ENCODE measurements around the gene NAA25.
"Not testable (repeated sequence)": the region's sequence is repeated elsewhere in the genome, so short reads cannot be mapped to it uniquely, and the experiment has no call there.

The NAA25 gene

DNA sequence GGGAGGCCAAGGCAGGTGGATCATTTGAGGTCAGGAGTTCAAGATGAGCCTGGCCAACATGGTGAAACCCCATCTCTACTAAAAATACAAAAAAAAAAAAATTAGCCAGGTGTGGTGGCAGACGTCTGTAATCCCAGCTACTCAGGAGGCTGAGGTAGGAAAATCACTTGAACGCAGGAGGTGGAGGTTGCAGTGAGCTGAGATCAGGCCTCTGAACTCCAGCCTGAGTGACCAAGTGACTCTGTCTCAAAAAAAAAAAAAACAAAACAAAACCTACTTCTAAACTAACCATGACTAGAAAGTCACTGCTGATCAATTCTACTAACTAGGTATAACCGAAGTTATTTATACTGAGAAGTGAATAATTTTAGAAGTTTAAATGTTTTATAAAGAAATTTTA, 99.0 kb downstream of the NAA25 start:
- not testable (repeated sequence) for H2BK120ac ChIP-seq (ENCODE audit: low read depth, low read length); H3K27ac ChIP-seq (replicated peaks; ENCODE audit: low read length); H3K4ac ChIP-seq (ENCODE audit: low read length); H3K14ac ChIP-seq (ENCODE audit: low read length); H4K8ac ChIP-seq (ENCODE audit: low read depth, low read length); H3K4me3 ChIP-seq (ENCODE audit: low read length in 2 of 2); H3K23ac ChIP-seq (ENCODE audit: low read depth, low read length, poor library complexity); H2BK15ac ChIP-seq (ENCODE audit: low read length); H2AK5ac ChIP-seq (ENCODE audit: low read depth, low read length); H3K9ac ChIP-seq (ENCODE audit: low read depth, low read length, poor library complexity); H3K18ac ChIP-seq (ENCODE audit: low read length); DNase-seq (ENCODE audit: low spot score); H3K79me1 ChIP-seq (ENCODE audit: low read depth, low read length); H3K27me3 ChIP-seq (ENCODE audit: control insufficient read depth in 3 of 3, insufficient read depth in 3 of 3, low read depth in 1 of 3, low read length in 3 of 3); H2BK12ac ChIP-seq (ENCODE audit: low read length); H3K4me1 ChIP-seq (ENCODE audit: control insufficient read depth in 2 of 2, insufficient read depth in 1 of 2, low read depth in 1 of 2, low read length in 2 of 2); H2AFZ ChIP-seq (ENCODE audit: low read length); H4K91ac ChIP-seq (ENCODE audit: low read depth, low read length, poor library complexity); H2BK5ac ChIP-seq (ENCODE audit: low read length); H3K4me2 ChIP-seq (ENCODE audit: insufficient read depth, low read length, poor library complexity, severe bottlenecking)
- peaks cover 0 to 17% of the 10 kb centered on the region in 2 donors for H3K9me3 ChIP-seq (replicated peaks in 1 of 2; ENCODE audit: control insufficient read depth in 2 of 2, insufficient read depth in 1 of 2, low read depth in 1 of 2, low read length in 2 of 2)
- no CpG with 5 or more reads among the region's 3 CpGs for WGBS, 2 donors (ENCODE audit: extremely low coverage in 2 of 2, insufficient read length in 2 of 2, insufficient replicate concordance in 1 of 2)
- H3K36me3 ChIP-seq (replicated peaks in 1 of 2; ENCODE audit: control insufficient read depth in 2 of 2, insufficient read depth in 2 of 2, low read length in 2 of 2): peaks cover 2 to 30% of the 10 kb centered on the region in 2 donors

DNA sequence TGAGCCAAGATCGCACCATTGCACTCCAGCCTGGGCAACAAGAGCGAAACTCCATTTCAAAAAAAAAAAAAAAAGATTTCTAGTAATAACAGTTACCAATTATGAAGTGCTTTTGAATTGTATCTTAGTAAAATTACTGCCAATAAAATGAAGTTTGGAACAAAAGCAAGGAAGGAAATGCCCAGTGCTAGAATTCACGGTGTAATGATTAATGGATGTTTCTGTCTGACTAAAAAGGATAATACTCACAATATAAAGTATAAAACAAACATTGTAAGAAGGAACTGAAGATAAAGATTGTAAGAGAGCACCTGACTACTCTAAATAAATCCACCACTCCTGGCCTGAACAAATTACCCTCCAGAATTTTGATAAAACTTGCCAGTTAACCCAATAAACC, 99.7 kb downstream of the NAA25 start:
- Histone ChIP-seq H3K14ac (ENCODE audit: low read length) (no peak overlapping the region), H3K79me1 (ENCODE audit: low read depth, low read length) (peaks cover 6% of the 10 kb centered on the region), H3K4me2 (ENCODE audit: insufficient read depth, low read length, poor library complexity, severe bottlenecking) (no peak overlapping the region), H2AFZ (ENCODE audit: low read length) (no peak overlapping the region), H3K23ac (ENCODE audit: low read depth, low read length, poor library complexity) (no peak overlapping the region), H3K9ac (ENCODE audit: low read depth, low read length, poor library complexity) (no peak overlapping the region), H3K18ac (ENCODE audit: low read length) (no peak overlapping the region), H2BK15ac (ENCODE audit: low read length) (no peak overlapping the region), H3K27me3 (ENCODE audit: control insufficient read depth in 3 of 3, insufficient read depth in 3 of 3, low read depth in 1 of 3, low read length in 3 of 3) (no peaks in the 10 kb centered on the region), H2BK12ac (ENCODE audit: low read length) (no peak overlapping the region), H3K27ac (replicated peaks; ENCODE audit: low read length) (no peak overlapping the region), H4K8ac (ENCODE audit: low read depth, low read length) (no peak overlapping the region), H3K4me3 (ENCODE audit: low read length in 2 of 2) (no peak overlapping the region), H3K36me3 (replicated peaks in 1 of 2; ENCODE audit: control insufficient read depth in 2 of 2, insufficient read depth in 2 of 2, low read length in 2 of 2) (peaks cover 2 to 33% of the 10 kb centered on the region in 2 donors), H3K9me3 (replicated peaks in 1 of 2; ENCODE audit: control insufficient read depth in 2 of 2, insufficient read depth in 1 of 2, low read depth in 1 of 2, low read length in 2 of 2) (peaks cover 0 to 17% of the 10 kb centered on the region in 2 donors), H3K4ac (ENCODE audit: low read length) (no peak overlapping the region), H3K4me1 (ENCODE audit: control insufficient read depth in 2 of 2, insufficient read depth in 1 of 2, low read depth in 1 of 2, low read length in 2 of 2) (peaks cover 2 to 5% of the 10 kb centered on the region in 2 donors), H2BK120ac (ENCODE audit: low read depth, low read length) (no peak overlapping the region), H2AK5ac (ENCODE audit: low read depth, low read length) (no peak overlapping the region), H4K91ac (ENCODE audit: low read depth, low read length, poor library complexity) (no peak overlapping the region), H2BK5ac (ENCODE audit: low read length) (no peak overlapping the region)
- no CpG with 5 or more reads among the region's 3 CpGs for WGBS, 2 donors (ENCODE audit: extremely low coverage in 2 of 2, insufficient read length in 2 of 2, insufficient replicate concordance in 1 of 2)
- no peak for DNase-seq (ENCODE audit: low spot score)

DNA sequence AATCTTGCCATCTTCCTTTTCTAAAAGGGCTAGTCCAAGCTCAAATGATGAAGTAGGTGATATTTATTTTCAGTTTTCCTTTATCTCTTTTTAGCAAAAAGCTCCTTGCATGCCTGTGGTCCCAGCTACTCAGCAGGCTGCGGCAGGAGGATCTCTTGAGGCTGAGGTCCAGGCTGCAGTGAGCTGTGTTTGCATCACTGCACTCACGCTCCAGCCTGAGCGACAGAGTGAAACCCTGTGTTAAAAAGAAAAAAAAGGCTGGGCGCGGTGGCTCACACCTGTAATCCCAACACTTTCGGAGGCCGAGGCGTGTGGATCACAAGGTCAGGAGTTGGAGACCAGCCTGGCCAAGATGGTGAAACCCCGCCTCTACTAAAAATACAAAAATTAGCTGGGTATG, 100.6 kb downstream of the NAA25 start:
- Histone ChIP-seq H2BK5ac (ENCODE audit: low read length) (no peak overlapping the region), H3K27me3 (ENCODE audit: control insufficient read depth in 3 of 3, insufficient read depth in 3 of 3, low read depth in 1 of 3, low read length in 3 of 3) (no peaks in the 10 kb centered on the region), H3K4ac (ENCODE audit: low read length) (no peak overlapping the region), H3K4me2 (ENCODE audit: insufficient read depth, low read length, poor library complexity, severe bottlenecking) (no peak overlapping the region), H3K23ac (ENCODE audit: low read depth, low read length, poor library complexity) (no peak overlapping the region), H3K9me3 (replicated peaks in 1 of 2; ENCODE audit: control insufficient read depth in 2 of 2, insufficient read depth in 1 of 2, low read depth in 1 of 2, low read length in 2 of 2) (peaks cover 0 to 17% of the 10 kb centered on the region in 2 donors), H2AFZ (ENCODE audit: low read length) (no peak overlapping the region), H2BK120ac (ENCODE audit: low read depth, low read length) (no peak overlapping the region), H3K18ac (ENCODE audit: low read length) (no peak overlapping the region), H3K4me3 (ENCODE audit: low read length in 2 of 2) (no peak overlapping the region), H3K27ac (replicated peaks; ENCODE audit: low read length) (no peak overlapping the region), H2BK12ac (ENCODE audit: low read length) (no peak overlapping the region), H3K79me1 (ENCODE audit: low read depth, low read length) (peaks cover 4% of the 10 kb centered on the region), H2AK5ac (ENCODE audit: low read depth, low read length) (no peak overlapping the region), H3K4me1 (ENCODE audit: control insufficient read depth in 2 of 2, insufficient read depth in 1 of 2, low read depth in 1 of 2, low read length in 2 of 2) (peaks cover 2 to 5% of the 10 kb centered on the region in 2 donors), H3K14ac (ENCODE audit: low read length) (no peak overlapping the region), H3K36me3 (replicated peaks in 1 of 2; ENCODE audit: control insufficient read depth in 2 of 2, insufficient read depth in 2 of 2, low read length in 2 of 2) (peaks cover 2 to 39% of the 10 kb centered on the region in 2 donors), H4K91ac (ENCODE audit: low read depth, low read length, poor library complexity) (no peak overlapping the region), H2BK15ac (ENCODE audit: low read length) (no peak overlapping the region), H3K9ac (ENCODE audit: low read depth, low read length, poor library complexity) (no peak overlapping the region), H4K8ac (ENCODE audit: low read depth, low read length) (peak overlapping the region; percentile 72)
- DNase-seq (ENCODE audit: low spot score): no peak
- WGBS, 2 donors (ENCODE audit: extremely low coverage in 2 of 2, insufficient read length in 2 of 2, insufficient replicate concordance in 1 of 2): no CpG with 5 or more reads among the region's 9 CpGs

DNA sequence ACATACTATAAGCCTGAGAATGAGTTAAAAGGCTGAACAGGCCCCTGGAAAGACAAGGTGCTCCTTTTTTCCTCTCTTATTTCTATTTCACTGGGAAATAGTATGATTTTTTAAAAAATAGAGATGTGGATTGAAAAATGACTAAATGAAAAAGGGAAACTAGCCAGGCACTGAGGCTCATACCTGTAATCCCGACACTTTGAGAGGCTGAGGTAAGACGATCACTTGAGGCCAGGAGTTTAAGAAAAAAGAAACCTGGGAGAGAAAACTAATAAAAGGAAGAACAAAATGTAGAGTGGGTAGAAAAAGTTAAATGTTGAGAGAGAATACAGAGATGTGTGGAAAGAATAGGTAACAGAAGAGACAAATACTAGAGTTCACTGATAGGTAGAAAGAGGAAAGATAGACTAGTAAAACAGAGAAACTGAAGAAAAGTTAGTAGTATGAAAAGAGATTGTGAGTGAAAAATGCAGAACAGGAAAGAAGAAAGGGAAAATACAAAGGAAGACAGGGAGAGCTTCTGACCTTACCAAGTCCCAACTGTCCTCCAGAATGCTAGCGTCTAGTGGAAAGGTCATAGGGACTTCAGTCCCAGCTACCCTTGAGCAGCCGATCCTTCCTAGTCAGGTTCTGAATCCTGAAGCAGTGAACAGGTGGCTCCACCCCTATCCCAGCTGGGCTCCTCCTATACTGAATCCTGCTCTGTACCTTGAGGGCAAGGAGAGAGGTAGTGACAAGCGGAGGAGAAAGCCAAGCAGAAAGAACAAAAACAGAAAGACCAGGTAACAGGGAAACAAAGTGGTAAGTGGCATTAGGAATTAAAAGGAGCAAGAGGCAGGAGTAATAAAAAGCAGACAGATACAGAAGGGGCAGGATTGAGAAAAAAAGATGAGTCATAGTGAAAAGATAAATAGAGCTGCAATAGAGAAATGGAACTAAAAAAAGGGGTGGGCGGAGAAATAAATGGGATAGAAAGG, 102.9 kb downstream of the NAA25 start:
- H3K27me3 ChIP-seq (ENCODE audit: control insufficient read depth in 3 of 3, insufficient read depth in 3 of 3, low read depth in 1 of 3, low read length in 3 of 3): no peaks in the 10 kb centered on the region
- H3K36me3 ChIP-seq (replicated peaks in 1 of 2; ENCODE audit: control insufficient read depth in 2 of 2, insufficient read depth in 2 of 2, low read length in 2 of 2): peaks cover 2 to 45% of the 10 kb centered on the region in 2 donors
- no peak overlapping the region for H3K23ac ChIP-seq (ENCODE audit: low read depth, low read length, poor library complexity)
- no CpG with 5 or more reads among the region's 6 CpGs for WGBS, 2 donors (ENCODE audit: extremely low coverage in 2 of 2, insufficient read length in 2 of 2, insufficient replicate concordance in 1 of 2)
- no peak overlapping the region for H2AFZ ChIP-seq (ENCODE audit: low read length)
- H3K4me1 ChIP-seq (ENCODE audit: control insufficient read depth in 2 of 2, insufficient read depth in 1 of 2, low read depth in 1 of 2, low read length in 2 of 2): no peaks in the 10 kb centered on the region
- no peak overlapping the region for H2BK12ac ChIP-seq (ENCODE audit: low read length)
- peak overlapping the region; percentile 7 for H3K27ac ChIP-seq (replicated peaks; ENCODE audit: low read length)
- H4K8ac ChIP-seq (ENCODE audit: low read depth, low read length): no peak overlapping the region
- H3K79me1 ChIP-seq (ENCODE audit: low read depth, low read length): no peaks in the 10 kb centered on the region
- no peak overlapping the region for H3K4ac ChIP-seq (ENCODE audit: low read length)
- H3K4me3 ChIP-seq (ENCODE audit: low read length in 2 of 2): no peak overlapping the region
- H2BK120ac ChIP-seq (ENCODE audit: low read depth, low read length): no peak overlapping the region
- H3K9me3 ChIP-seq (replicated peaks in 1 of 2; ENCODE audit: control insufficient read depth in 2 of 2, insufficient read depth in 1 of 2, low read depth in 1 of 2, low read length in 2 of 2): peaks cover 0 to 5% of the 10 kb centered on the region in 2 donors
- H3K18ac ChIP-seq (ENCODE audit: low read length): no peak overlapping the region
- H3K9ac ChIP-seq (ENCODE audit: low read depth, low read length, poor library complexity): peak overlapping the region; percentile 9
- no peak overlapping the region for H4K91ac ChIP-seq (ENCODE audit: low read depth, low read length, poor library complexity)
- H2BK15ac ChIP-seq (ENCODE audit: low read length): no peak overlapping the region
- H2AK5ac ChIP-seq (ENCODE audit: low read depth, low read length): no peak overlapping the region
- no peak overlapping the region for H3K4me2 ChIP-seq (ENCODE audit: insufficient read depth, low read length, poor library complexity, severe bottlenecking)
- no peak overlapping the region for H3K14ac ChIP-seq (ENCODE audit: low read length)
- H2BK5ac ChIP-seq (ENCODE audit: low read length): no peak overlapping the region
- no peak for DNase-seq (ENCODE audit: low spot score)

Measured in neuronal stem cell (in vitro differentiated cells).